Measurements from ENCODE around the gene TOMM40L. TPM values are rescaled to one million over a fixed set of nuclear protein-coding genes. Genes with fewer than 3 reads are reported as not detected.

TOMM40L gene
- total and polyA plus RNA-seq, 2 experiments from 2014 or later: 11.4 to 14.5 TPM

- Histone ChIP-seq H4K20me1 (ENCODE audit: insufficient read depth, poor library complexity, severe bottlenecking) (no peaks in the 10 kb centered on the region), H2AFZ (no peak overlapping the region), H3K79me2 (no peaks in the 10 kb centered on the region), H3K27ac (no peak overlapping the region), H3K9me3 (ENCODE audit: low read depth) (no peaks in the 10 kb centered on the region), H3K36me3 (replicated peaks; ENCODE audit: insufficient read depth, low read depth) (no peaks in the 10 kb centered on the region), H3K27me3 (no peaks in the 10 kb centered on the region), H3K9me2 (replicated peaks; ENCODE audit: insufficient read depth) (no peaks in the 10 kb centered on the region), H3K4me3 (no peak overlapping the region), H3K4me1 (ENCODE audit: insufficient read depth) (peaks cover 7% of the 10 kb centered on the region), H3K4me2 (no peak overlapping the region)
- 82% methylated on average over 8 of the region's 8 CpGs for WGBS (ENCODE audit: low lambda C conversion rate, missing lambda C conversion rate)
- DNase-seq (ENCODE audit: low spot score): no peak
- TF ChIP-seq CTCF (IDR thresholded peaks at IDR 0.05; ENCODE audit: poor library complexity) (no peak), EZH2 (IDR thresholded peaks at IDR 0.05; ENCODE audit: borderline replicate concordance) (no peak), EZH2phosphoT487 (IDR thresholded peaks at IDR 0.05; ENCODE audit: low read depth, severe bottlenecking, unreplicated experiment) (no peak)
Observed at GRCh38 chr1:161191971-161192370, 33.9 kb upstream of the TOMM40L start.

GRCh38 chr1:161192476-161193465 is 33.1 kb upstream of the TOMM40L start:
- peak; percentile 82 for TF ChIP-seq CTCF (IDR thresholded peaks at IDR 0.05; ENCODE audit: poor library complexity)
- no peak for TF ChIP-seq EZH2phosphoT487 (IDR thresholded peaks at IDR 0.05; ENCODE audit: low read depth, severe bottlenecking, unreplicated experiment)
- Histone ChIP-seq H3K9me2 (replicated peaks; ENCODE audit: insufficient read depth) (no peaks in the 10 kb centered on the region), H3K9me3 (ENCODE audit: low read depth) (no peaks in the 10 kb centered on the region), H3K27me3 (no peaks in the 10 kb centered on the region), H2AFZ (no peak overlapping the region), H3K4me1 (ENCODE audit: insufficient read depth) (peaks cover 7% of the 10 kb centered on the region), H3K79me2 (no peaks in the 10 kb centered on the region), H3K4me3 (no peak overlapping the region), H3K4me2 (no peak overlapping the region), H3K36me3 (replicated peaks; ENCODE audit: insufficient read depth, low read depth) (no peaks in the 10 kb centered on the region), H3K27ac (no peak overlapping the region), H4K20me1 (ENCODE audit: insufficient read depth, poor library complexity, severe bottlenecking) (no peaks in the 10 kb centered on the region)
- peak; percentile 85 for DNase-seq (ENCODE audit: low spot score)
- WGBS (ENCODE audit: low lambda C conversion rate, missing lambda C conversion rate): 58% methylated on average over 15 of the region's 15 CpGs

- DNase-seq (ENCODE audit: low spot score): no peak
- Histone ChIP-seq H3K79me2 (no peaks in the 10 kb centered on the region), H3K4me3 (no peak overlapping the region), H3K4me1 (ENCODE audit: insufficient read depth) (peaks cover 14% of the 10 kb centered on the region), H4K20me1 (ENCODE audit: insufficient read depth, poor library complexity, severe bottlenecking) (no peaks in the 10 kb centered on the region), H3K27ac (no peak overlapping the region), H2AFZ (no peak overlapping the region), H3K4me2 (no peak overlapping the region), H3K9me3 (ENCODE audit: low read depth) (no peaks in the 10 kb centered on the region), H3K27me3 (no peaks in the 10 kb centered on the region), H3K9me2 (replicated peaks; ENCODE audit: insufficient read depth) (no peaks in the 10 kb centered on the region), H3K36me3 (replicated peaks; ENCODE audit: insufficient read depth, low read depth) (no peaks in the 10 kb centered on the region)
- WGBS (ENCODE audit: low lambda C conversion rate, missing lambda C conversion rate): 97% methylated on average over 20 of the region's 21 CpGs
- no peak for TF ChIP-seq CTCF (IDR thresholded peaks at IDR 0.05; ENCODE audit: poor library complexity)
- no peak for TF ChIP-seq EZH2phosphoT487 (IDR thresholded peaks at IDR 0.05; ENCODE audit: low read depth, severe bottlenecking, unreplicated experiment)
- no peak for TF ChIP-seq EZH2 (IDR thresholded peaks at IDR 0.05; ENCODE audit: borderline replicate concordance)
Observed at GRCh38 chr1:161193561-161194235, 32.2 kb upstream of the TOMM40L start.

All from hepatocyte (in vitro differentiated cells).